HG03460 (cell line): ENCODE results near the gene PLAGL1.
"Not testable (repeated sequence)": the region's sequence is repeated elsewhere in the genome, so short reads cannot be mapped to it uniquely, and the experiment has no call there.

Experiments
- ATAC-seq: cut with Tn5 transposase; IDR thresholded peaks from one replicate; pipeline ENCODE4 v1.9.1; 2021; ENCODE audit not compliant: unreplicated experiment

Gene PLAGL1

GRCh38 chr6:144009628-144010027 lies 1.6 kb upstream of the PLAGL1 start:
- ATAC-seq = not testable (repeated sequence)

DNA sequence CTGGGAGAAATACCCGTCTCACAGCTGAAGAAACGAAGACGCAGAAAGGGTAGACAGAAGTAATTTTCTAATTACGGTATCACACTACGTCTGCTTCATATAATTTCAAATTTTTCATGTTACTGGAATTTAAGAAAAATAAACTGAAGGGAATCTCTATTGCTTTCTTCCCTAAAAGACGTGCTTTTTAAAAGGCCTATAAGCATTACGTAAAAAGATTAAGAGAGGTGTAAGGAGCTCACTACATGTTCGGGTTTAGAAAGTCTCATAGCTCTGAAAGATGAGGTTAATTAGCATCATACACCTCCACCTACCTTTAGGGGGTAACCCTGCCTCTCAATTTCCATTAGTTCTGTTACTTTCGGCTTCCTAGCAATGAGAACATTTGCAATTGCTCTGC lies 787 bp upstream of the PLAGL1 start:
- ATAC-seq = no peak

DNA sequence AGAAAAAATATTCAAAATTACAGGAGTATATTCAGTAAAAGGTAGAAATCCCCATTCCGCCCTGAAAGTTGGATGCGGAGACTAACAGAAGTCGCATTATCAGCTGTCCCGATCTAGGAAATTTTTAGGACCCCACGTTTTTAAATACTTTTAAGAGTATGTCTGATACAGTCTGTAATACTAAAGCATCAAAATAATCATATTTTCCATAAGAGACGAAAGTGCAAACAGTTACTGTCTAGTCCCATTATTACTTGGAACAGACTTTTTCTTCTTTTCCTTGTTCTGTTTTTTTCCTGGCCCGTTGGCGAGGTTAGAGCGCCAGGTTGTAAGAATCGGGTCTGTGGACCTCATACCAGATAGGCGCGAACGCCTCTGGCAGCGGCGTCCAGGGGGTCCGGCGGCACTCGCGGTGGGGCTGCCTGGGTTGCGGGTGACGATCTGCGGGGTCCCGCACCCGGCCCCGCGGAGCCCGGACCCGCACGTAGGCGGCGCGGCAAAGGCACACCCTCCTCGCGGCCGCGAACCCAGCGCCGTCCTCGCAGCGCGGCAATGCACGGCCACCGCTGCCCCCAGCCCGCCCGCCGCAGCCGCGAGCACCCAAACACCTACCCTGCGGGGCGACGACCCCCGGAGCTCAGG lies 460 bp downstream of the PLAGL1 start:
- ATAC-seq = peak; percentile 24

DNA sequence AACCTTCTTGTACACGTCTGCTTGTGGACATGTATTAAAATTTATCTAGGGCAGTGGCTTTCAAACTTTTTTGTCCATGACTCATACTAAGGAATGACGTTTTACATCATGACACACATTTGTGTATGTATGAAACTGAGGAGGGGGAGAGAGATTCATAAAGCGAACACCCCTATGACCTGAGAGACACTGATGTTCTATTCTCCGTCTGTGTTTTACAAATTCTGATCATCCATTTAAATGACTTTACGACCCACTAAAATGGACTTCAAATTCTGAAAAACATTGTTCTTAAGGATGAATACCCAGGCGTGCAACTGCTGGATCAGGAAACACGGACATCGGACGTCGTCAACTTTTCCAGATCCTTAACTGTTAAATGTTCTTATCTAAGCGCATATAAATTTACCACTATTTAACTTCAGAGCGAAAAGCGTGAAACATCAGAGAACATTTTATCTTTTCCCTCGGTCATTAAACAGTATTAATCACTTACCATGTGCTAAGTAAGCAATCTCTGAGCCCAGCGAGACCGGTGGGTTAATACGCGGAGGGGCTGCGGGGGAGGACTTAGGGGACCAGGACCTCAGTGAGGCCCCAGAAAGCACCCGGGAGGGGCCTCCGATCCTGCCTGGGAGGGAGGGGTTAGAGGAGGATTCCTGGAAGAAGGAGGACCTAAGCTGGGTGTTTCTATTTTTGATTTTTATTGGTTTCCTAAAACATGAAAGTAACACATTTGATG lies 1.2 kb downstream of the PLAGL1 start:
- ATAC-seq = no peak

DNA sequence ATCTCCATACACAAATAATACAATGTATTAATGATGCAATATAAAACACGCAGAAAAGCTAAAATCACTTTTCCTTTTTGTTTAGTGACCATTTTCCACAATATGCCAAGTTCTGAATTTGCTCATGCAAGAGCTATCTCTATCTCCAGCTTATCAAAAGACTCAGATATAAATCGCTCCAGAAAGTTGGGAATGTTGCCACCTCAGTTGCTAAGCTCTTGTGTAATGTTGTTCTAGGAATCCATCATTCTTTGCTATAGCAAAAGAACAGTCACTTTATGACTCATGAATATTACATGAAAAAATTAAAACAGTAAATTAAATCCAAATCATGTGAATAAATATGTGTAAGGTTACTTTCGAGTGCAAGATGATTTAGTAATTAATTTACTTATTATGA lies 8.7 kb downstream of the PLAGL1 start:
- no peak for ATAC-seq

- ATAC-seq = no peak
Observed at GRCh38 chr6:143998686-143999085, 9.4 kb downstream of the PLAGL1 start.

DNA sequence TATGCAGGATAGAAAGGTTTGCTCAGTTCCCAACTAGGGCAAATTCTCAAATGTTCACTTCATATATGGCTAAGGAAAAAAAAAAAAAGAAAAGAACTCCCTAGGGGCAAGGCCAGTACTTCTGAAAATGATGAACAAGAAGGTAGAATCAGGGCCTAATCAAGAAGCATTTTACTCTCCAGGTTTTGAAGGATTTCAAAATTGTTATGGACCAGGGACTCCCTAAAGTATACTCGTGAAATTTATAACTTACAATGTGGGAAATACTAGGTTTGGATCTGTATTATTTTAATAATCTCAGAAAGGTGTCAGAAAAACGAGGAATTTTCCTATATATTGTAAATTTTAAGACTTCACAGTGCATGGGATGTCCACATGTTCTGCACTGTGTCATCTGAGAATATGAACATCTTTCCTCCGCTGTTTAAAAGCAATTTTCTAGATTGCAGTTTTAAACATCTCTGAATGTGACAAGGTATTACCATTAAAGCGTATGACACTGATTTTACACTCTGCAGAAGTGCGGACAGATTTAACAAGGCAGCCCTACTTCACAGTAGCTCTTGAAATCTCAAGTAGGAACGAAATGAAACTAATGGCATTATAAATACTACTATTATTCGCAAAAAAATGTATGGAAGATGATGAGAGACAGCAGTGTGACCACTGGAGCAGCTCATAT lies 14.0 kb downstream of the PLAGL1 start:
- ATAC-seq = no peak

DNA sequence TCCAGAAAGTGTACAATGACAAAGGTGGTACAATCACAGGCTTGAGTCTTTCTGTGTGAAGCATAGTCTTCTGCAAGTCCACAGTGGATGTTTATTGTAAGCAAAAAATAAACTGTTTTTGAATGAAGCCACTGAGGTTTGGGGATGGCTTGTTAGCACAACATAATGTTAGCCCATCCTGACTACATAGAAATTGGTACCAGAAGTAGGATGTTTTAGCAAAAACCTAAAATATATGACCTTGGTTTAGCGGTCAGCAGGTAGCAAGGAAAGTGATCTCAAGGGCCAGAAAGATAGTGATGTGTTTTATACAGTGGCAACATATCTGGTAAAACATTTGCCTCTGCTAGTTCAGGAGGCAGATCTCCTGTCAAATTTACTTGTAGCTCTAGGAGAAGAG lies 15.8 kb downstream of the PLAGL1 start:
- no peak for ATAC-seq

DNA sequence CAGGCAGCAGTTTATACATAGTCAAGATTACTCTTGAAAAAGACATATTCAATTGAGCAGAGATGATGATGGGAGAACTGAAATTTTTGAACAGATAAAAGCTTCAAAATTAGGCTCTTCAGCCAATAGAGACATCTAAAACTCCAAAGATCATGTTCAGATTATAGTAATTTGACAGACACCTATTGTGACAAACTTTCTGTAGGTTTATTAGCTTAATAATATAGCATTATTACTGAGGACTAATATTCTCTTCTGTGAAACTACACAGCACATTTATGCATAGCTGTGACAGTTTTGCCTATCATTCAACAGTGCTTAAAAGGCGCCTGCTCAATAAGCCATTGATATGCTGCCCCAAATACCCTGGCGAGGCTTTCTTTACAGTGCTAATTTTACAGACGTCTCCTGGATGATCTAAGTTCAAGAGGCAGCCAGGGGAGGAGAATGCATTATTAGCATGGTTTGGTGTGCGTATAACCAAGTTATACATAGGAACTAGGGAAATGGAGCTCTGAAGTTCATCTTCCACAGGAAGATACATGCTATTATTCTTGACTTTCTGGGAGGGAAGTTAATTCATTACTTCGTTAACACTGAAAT lies 21.5 kb downstream of the PLAGL1 start:
- no peak for ATAC-seq

DNA sequence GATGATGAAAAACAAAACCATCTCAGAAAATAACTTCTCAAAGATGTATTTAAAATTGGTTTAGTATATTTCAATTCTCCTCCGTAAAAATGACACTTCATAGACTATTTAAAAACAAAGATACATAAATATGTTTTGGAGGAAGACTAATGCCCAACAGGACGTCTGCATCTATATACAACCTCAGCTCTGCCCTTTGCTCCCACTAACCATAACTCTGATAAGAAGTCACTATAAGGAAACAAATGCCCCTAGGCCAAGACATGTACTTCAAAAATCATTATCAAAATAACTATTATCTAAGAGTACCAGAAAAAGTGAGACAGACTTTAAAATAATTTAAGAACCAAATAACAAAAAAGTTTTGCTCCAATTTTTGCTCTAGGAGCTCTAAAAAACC lies 23.4 kb downstream of the PLAGL1 start:
- no peak for ATAC-seq

DNA sequence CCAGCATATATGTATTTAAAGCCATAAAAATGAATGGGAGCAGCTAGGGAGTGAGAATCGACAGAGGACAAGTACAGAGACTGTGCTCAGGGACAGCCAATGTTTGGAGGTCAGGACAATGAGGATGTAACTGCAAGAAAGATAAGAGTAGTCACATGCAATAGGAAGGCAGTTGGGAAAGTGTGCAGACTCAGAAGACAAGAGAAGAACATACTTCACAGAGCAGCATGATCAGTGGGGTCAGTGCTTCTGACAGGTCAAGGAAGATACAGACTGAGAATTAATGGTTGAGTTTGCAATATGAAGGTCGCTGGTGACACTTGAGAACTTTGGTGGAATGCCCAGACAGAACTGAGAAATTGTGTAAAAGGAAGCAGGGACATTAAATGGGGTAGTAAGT lies 25.1 kb downstream of the PLAGL1 start:
- no peak for ATAC-seq

GRCh38 chr6:143980921-143981320 lies 27.1 kb downstream of the PLAGL1 start:
- no peak for ATAC-seq

DNA sequence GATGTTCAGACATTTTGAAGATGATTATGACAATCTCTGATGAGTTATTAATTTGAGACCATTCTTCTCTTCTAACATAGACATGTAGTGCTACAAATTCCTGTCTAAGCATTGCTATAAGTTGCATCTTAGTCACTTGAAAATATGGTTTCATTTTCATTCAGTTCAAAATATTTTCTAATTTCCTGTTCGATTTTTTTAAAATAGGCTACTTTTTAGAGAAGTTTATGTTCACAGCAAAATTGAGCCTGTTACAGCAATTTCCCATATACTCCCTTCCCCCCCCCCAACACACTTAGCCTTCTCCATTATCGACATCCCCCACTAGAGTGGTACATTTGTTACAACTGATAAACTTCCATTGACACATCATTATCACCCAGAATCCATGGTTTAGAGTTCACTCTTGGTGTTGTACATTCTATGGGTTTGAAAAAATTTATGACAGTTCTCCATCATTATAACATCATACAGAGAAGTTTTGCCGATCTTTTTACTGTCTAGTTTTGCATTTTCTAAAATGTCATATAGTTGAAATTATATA lies 31.2 kb downstream of the PLAGL1 start:
- ATAC-seq = no peak

DNA sequence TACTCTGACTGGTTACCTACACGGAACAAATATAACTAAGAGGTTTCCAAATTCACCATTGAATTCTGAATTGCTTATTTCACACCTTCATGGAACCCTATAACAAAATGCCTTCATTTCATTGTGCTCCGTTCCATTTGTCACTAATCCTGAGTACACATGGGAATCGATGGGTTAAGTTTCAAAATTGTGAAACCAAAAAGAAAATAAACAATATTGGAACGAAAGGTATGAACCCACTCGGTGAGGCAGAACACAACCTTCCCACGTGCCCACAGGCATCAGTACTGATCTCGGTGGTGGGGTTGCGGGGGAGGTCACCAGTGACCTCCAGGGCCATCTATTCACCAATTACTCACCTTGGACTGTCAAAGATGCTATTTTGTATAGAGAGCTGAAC lies 34.0 kb downstream of the PLAGL1 start:
- ATAC-seq = no peak

- no peak for ATAC-seq
Observed at GRCh38 chr6:143973097-143973966, 34.7 kb downstream of the PLAGL1 start.

- ATAC-seq = no peak
Observed at GRCh38 chr6:143971482-143972205, 36.4 kb downstream of the PLAGL1 start.

- no peak for ATAC-seq
Observed at GRCh38 chr6:143970456-143971218, 37.4 kb downstream of the PLAGL1 start.

- ATAC-seq = no peak
Observed at GRCh38 chr6:143969077-143969476, 39.0 kb downstream of the PLAGL1 start.

- ATAC-seq = no peak
Observed at GRCh38 chr6:143967706-143968376, 40.2 kb downstream of the PLAGL1 start.
